ENCODE results near the gene LGALS4. TPM values are rescaled to one million over a fixed set of nuclear protein-coding genes. Genes with fewer than 3 reads are reported as not detected.

LGALS4 gene
- total and polyA plus RNA-seq, 7 donors, result 0.33 to 9,832 (median 13.2) TPM

GRCh38 chr19:38841787-38842438 lies 29.2 kb upstream of the LGALS4 start:
- H3K27ac ChIP-seq, result no peak overlapping the region
- H3K4me3 ChIP-seq, result no peak overlapping the region
- no peak for DNase-seq
- intact Hi-C loops (cut with DNase I), result no loop called here
- peaks cover 0 to 32% (median 21%) of the 10 kb centered on the region in 4 donors for H3K4me1 ChIP-seq
- WGBS, 2 donors, result 76 to 93% methylated on average over 19 of the region's 19 CpGs
- TF ChIP-seq CTCF (IDR thresholded peaks at IDR 0.05) (no peak), POLR2AphosphoS5 (IDR thresholded peaks at IDR 0.05) (no peak), EP300 (IDR thresholded peaks at IDR 0.05) (no peak), POLR2A (IDR thresholded peaks at IDR 0.05) (no peak)
- H3K27me3 ChIP-seq, result no peaks in the 10 kb centered on the region
- H3K36me3 ChIP-seq, result peaks cover 92 to 100% (median 99%) of the 10 kb centered on the region in 4 donors
- no peaks in the 10 kb centered on the region for H3K9me3 ChIP-seq

GRCh38 chr19:38841180-38841766 lies 28.5 kb upstream of the LGALS4 start:
- no peak for DNase-seq
- Histone ChIP-seq H3K27ac (peak overlapping the region in 2 of 4 donors; percentile 14 to 35), H3K4me1 (peaks cover 0 to 26% (median 14%) of the 10 kb centered on the region in 4 donors), H3K4me3 (no peak overlapping the region), H3K27me3 (no peaks in the 10 kb centered on the region), H3K9me3 (no peaks in the 10 kb centered on the region), H3K36me3 (peaks cover 87 to 100% (median 97%) of the 10 kb centered on the region in 4 donors)
- WGBS, 2 donors, result 89 to 93% methylated on average over 12 of the region's 12 CpGs
- TF ChIP-seq POLR2AphosphoS5 (IDR thresholded peaks at IDR 0.05) (no peak), POLR2A (IDR thresholded peaks at IDR 0.05) (no peak), CTCF (IDR thresholded peaks at IDR 0.05) (no peak), EP300 (IDR thresholded peaks at IDR 0.05) (no peak)
- intact Hi-C loops (cut with DNase I), result no loop called here

GRCh38 chr19:38840583-38840968 lies 27.8 kb upstream of the LGALS4 start:
- Histone ChIP-seq H3K9me3 (no peaks in the 10 kb centered on the region), H3K27ac (peak overlapping the region in 2 of 4 donors; percentile 14 to 35), H3K4me1 (peaks cover 0 to 26% (median 12%) of the 10 kb centered on the region in 4 donors), H3K36me3 (peaks cover 81 to 100% (median 92%) of the 10 kb centered on the region in 4 donors), H3K4me3 (no peak overlapping the region), H3K27me3 (no peaks in the 10 kb centered on the region)
- no peak for DNase-seq
- intact Hi-C loops (cut with DNase I), result no loop called here
- no peak for TF ChIP-seq CTCF (IDR thresholded peaks at IDR 0.05)
- TF ChIP-seq POLR2AphosphoS5 (IDR thresholded peaks at IDR 0.05), result no peak
- TF ChIP-seq EP300 (IDR thresholded peaks at IDR 0.05), result no peak
- TF ChIP-seq POLR2A (IDR thresholded peaks at IDR 0.05), result no peak
- WGBS, 2 donors, result 92% methylated on average over 5 of the region's 5 CpGs

GRCh38 chr19:38839816-38840582 lies 27.3 kb upstream of the LGALS4 start:
- H3K4me3 ChIP-seq, result no peak overlapping the region
- no peak for DNase-seq
- 83 to 87% methylated on average over 28 of the region's 28 CpGs for WGBS, 2 donors
- no peak for TF ChIP-seq POLR2AphosphoS5 (IDR thresholded peaks at IDR 0.05)
- no peak for TF ChIP-seq CTCF (IDR thresholded peaks at IDR 0.05)
- TF ChIP-seq EP300 (IDR thresholded peaks at IDR 0.05), result no peak
- TF ChIP-seq POLR2A (IDR thresholded peaks at IDR 0.05), result no peak
- H3K27me3 ChIP-seq, result no peaks in the 10 kb centered on the region
- intact Hi-C loops (cut with DNase I), result loop anchor here (10.0 kb wide), 1 partner anchor 195 kb away; the partner anchor contains the start of gene ACTN4
- H3K9me3 ChIP-seq, result no peaks in the 10 kb centered on the region
- H3K4me1 ChIP-seq, result peaks cover 0 to 26% (median 15%) of the 10 kb centered on the region in 4 donors
- peak overlapping the region in 3 of 4 donors; percentile 6 to 35 (median 14) for H3K27ac ChIP-seq
- peaks cover 75 to 98% (median 87%) of the 10 kb centered on the region in 4 donors for H3K36me3 ChIP-seq

All from sigmoid colon (tissue), 7 donors.